SK-N-SH treated with all-trans-retinoic acid at 6 μM for 48 hours (cell line): ENCODE data around the gene RBMX.

ENCODE experiments used
- ARNTL ChIP-seq: fragments of 450-650 bp; formaldehyde crosslinking; IDR thresholded peaks from 2 replicates; pipeline ENCODE4 v1.5.0; 2020; ENCODE audit warnings: low read depth, mild to moderate bottlenecking, moderate library complexity, borderline replicate concordance
- BACH2 ChIP-seq: fragments of 250-450 bp; sonication (Bioruptor Pico); IDR thresholded peaks from 2 replicates; pipeline ENCODE4 v1.9.0; 2021; ENCODE audit warnings: mild to moderate bottlenecking, borderline replicate concordance
- CSDC2 ChIP-seq: fragments of 250-450 bp; sonication (Bioruptor Pico); IDR thresholded peaks from 2 replicates; pipeline ENCODE4 v1.5.0; 2020; ENCODE audit warnings: mild to moderate bottlenecking, moderate library complexity
- ESRRG ChIP-seq: fragments of 250-450 bp; sonication (Bioruptor Pico); IDR thresholded peaks from 2 replicates; pipeline ENCODE4 v1.6.1; 2021; ENCODE audit warnings: mild to moderate bottlenecking
- PPARA ChIP-seq: fragments of 250-450 bp; sonication (Bioruptor Pico); IDR thresholded peaks from 2 replicates; pipeline ENCODE4 v1.5.0; 2020; ENCODE audit warnings: mild to moderate bottlenecking, borderline replicate concordance
- ZFP3 ChIP-seq: fragments of 250-450 bp; sonication (Bioruptor Pico); IDR thresholded peaks from 2 replicates; pipeline ENCODE4 v1.5.0; 2020; ENCODE audit warnings: mild to moderate bottlenecking, moderate library complexity
- ZFP30 ChIP-seq: fragments of 450-650 bp; formaldehyde crosslinking; IDR thresholded peaks from 2 replicates; pipeline ENCODE4 v1.5.0; 2022; ENCODE audit warnings: mild to moderate bottlenecking, moderate library complexity

- TF ChIP-seq CSDC2 (no peak), ARNTL (no peak), ZFP3 (CRISPR knock-in tag) (no peak), ZFP30 (CRISPR knock-in tag) (no peak), PPARA (no peak), ESRRG (CRISPR knock-in tag) (no peak), BACH2 (CRISPR knock-in tag) (no peak)
Observed at GRCh38 chrX:136872091-136872700, 8.3 kb downstream of the RBMX start.
